ENCODE results near the gene ADAMTS8.

ADAMTS8 gene, protein sequence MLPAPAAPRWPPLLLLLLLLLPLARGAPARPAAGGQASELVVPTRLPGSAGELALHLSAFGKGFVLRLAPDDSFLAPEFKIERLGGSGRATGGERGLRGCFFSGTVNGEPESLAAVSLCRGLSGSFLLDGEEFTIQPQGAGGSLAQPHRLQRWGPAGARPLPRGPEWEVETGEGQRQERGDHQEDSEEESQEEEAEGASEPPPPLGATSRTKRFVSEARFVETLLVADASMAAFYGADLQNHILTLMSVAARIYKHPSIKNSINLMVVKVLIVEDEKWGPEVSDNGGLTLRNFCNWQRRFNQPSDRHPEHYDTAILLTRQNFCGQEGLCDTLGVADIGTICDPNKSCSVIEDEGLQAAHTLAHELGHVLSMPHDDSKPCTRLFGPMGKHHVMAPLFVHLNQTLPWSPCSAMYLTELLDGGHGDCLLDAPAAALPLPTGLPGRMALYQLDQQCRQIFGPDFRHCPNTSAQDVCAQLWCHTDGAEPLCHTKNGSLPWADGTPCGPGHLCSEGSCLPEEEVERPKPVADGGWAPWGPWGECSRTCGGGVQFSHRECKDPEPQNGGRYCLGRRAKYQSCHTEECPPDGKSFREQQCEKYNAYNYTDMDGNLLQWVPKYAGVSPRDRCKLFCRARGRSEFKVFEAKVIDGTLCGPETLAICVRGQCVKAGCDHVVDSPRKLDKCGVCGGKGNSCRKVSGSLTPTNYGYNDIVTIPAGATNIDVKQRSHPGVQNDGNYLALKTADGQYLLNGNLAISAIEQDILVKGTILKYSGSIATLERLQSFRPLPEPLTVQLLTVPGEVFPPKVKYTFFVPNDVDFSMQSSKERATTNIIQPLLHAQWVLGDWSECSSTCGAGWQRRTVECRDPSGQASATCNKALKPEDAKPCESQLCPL

DNA sequence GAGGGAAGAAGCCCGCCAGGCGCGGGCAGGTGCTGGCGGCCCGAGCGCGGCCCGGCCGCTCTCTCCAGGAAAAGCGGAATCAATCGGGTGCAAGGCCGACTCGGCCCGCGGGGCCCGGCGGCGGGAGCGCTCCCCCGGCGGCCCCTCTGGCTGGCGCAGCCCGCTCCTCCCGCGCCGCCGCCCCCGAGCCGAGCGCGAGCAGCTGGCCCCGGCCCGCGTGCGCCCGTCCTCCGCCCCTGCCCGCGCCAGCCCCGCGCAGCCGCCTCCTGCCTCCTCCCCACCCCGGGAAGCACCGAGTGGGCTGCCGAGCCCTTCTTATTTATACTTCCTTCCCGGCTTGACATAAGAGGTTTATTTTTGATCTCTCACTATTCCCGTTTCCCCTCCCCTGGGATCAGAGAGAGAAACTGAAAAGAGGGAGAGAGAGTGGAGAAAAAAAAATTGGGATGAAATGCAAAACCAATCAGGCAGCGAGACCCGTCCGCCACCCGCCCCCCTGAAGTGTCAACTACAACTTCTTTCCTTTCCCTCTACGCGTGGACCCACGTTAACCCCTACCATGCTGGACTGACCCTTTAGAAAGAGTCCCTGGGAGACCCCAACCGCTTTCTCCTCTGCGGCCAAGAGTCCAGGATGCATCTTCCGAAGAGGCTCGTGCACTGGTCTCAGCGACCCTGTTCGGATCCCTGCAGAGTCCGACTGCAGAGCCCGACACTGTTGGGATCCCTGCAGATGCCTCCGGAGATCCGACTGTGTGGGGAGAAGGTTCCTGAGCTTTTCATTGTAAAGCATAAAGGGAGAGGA lies at the start of gene ADAMTS8:
Gene ADAMTS8, minus strand, starts transcription at position 294 of the 804 bp plus-strand sequence. CDS start 323 bp downstream, outside the sequence.
- DNase-seq = no peak

DNA sequence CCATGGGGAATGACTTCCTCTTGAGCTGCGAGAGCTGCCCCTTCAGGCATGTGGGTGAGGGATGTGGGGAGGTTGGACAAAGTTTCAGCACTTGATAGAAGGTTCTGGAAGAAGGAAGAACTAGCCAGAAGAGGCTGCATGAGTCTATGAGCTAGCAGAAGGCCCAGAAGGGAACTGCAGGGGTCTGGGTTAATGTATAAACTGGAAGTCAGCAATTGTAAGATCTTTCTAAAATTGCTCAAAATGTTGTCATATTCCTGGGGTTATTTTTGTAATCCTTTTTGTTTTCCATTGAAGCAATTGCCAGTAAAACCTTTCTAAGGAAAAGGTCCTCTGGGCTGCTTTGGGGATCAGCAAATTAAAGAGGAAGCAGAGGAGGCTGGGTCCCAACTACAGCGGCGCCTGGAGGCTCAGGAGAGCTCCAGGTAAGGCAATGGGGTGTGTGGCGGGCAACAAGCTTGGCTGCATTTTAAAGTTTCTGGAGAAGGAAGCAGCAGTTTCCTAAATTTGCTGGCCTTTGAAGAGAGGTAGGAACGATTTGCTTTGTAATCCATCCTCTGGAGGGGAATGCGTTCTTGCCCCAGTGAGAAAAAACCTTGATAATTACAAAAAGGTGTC lies 49.3 kb upstream of the ADAMTS8 start:
- DNase-seq = no peak

DNA sequence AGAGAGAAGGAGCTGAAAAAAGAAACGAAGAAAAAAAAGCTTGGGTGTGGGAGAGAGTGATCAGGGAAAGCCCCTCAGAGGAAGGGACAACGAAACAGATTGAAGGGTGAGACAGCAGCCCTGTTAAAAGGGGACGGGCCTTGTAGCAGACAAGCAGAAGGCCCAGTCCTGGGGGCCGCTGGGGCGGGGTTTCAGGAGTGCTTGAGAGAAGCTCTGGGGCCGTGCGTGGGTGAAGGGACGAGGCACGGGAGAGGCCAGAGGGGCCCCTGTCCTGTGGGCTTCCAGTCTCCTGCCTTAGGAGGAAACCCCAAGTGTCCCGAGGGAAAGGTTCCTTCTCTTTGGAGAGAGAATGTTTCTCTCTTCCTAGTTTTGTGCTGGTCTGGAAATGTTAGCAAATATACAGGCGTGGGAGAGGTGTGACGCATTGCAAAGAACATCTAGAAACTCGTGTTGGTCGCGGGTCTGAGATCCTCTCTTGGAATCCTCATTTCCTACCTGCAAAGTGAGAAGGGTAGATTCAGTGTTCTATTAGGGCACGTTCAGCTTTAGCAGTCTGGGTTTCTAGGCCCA lies 48.6 kb upstream of the ADAMTS8 start:
- no peak for DNase-seq

DNA sequence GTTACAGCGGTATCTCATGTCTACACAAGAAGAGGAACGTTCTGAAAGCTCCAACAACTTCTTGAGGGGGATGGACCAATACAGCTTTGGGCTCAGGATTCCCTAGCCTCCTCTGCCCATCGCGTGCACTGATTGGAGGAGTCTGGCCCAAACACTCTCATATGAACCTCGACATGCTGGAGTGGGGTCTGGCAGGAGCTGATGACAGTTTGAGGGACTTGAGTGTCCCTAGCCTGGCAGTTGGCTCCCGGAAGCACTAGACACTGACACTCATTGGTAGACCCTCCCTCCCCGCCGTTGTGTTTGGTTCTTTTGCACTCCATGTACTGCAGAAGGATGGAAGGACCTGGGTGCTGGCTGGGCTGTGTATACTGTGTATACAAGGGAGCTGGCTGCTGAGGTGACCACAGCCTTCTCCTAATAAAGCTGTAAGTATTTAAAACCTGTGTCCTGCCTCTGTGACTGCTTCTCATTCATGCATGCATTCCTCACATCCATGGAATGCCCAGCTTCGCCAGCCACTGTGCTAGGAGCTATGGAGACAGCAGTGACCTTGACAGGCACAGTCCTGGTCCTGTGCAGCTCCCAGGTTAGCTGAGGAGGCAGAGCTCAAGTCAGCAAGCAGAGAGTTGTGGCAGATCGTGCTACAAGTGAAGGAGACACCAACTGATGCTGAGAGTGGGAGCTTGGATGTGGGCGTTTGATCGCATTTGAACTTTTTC lies 48.0 kb upstream of the ADAMTS8 start:
- no peak for DNase-seq

DNA sequence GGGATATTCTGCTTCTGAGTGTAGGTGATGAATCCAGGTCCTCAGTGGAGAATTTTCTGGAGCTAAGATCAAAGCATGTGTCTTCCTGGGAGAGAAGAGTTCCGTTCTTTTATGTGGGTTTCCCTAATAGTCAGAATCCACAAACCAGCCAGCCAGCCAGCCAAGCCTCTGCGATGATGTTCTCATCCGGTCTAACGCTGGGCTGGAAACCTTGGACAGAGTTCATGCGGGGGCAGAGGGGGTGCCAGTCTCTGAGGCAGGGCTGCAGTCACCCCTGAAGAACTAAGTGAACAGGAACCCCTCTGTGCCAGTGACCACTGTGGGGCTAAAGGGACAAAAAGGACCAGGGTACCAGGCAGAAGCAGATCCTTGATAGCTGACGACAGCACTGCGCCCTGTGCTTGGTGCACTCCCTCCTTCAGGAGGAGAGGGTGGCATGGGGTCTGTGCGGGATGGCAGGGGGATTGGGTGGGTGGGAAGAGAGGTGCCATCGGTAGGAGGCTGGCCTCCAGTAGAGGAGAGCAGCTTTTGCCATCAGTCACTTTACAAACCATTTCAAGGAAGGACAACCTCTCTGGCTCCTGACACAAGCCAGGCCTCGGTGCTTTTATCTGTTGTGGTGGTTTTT lies 47.1 kb upstream of the ADAMTS8 start:
- no peak for DNase-seq

DNA sequence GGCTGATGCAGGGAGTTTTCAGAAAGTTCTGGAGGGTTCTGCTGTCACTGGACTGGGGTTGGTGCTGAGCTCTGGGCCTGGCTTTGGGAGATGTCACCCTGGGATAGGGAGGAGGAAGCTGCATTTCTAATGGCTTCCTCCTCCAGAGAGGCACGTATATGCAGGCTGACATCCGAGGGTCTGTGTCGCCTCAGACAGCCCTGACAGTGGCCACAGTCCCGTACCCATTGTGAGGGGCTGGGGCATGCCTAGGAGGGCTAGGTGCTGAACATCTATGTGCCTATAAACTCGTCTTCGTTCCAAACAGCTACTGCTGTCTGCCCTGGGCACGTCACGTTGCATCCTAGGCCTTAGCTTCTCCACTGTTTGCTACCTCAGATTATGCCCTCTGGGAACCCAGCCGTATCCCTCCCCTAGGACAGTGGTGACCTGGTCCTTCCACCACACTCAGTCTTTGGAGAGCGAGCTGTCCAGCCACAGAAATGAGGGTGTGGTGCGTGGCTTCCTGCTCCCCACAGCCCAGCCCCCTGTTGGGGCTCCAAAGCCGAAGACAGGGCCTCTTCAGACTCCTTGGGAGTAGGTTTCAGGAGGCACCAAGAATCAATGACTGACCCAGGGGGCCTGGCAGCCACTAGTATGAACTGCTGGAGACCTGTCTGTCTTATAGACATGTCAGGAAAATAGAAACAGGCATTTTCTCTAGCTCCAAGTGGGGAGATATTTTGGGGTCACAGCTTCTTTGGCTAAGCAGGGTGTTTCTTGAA lies 46.4 kb upstream of the ADAMTS8 start:
- DNase-seq = no peak

DNA sequence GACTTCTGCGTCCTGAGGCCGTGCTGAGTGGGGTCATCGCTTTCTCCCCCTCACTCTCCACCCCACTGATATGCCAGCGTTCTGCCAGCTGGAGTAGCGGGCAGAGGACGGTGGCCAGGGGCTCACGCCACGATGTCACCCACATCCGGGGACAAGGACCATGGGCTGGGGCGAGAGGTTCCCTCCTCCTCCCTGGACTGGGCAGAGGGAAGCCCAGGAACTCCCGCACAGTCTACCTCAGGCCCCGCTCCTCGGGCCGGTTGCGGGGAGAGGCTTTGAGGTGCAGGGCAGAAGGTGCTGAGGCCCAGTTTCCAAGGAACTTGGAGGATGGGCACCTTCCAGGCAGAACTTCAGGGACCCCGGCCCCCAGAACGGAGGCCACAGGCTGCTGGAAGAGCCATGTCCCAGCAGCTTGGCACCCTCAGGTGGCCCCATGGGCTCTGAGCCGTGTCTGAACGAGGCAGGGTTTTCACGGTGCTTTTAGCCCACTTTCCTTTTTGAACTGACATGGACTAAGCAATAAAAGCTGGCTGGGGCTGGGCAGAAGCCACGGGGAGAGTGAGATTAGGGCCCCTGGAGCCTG lies 45.5 kb upstream of the ADAMTS8 start:
- DNase-seq = no peak

DNA sequence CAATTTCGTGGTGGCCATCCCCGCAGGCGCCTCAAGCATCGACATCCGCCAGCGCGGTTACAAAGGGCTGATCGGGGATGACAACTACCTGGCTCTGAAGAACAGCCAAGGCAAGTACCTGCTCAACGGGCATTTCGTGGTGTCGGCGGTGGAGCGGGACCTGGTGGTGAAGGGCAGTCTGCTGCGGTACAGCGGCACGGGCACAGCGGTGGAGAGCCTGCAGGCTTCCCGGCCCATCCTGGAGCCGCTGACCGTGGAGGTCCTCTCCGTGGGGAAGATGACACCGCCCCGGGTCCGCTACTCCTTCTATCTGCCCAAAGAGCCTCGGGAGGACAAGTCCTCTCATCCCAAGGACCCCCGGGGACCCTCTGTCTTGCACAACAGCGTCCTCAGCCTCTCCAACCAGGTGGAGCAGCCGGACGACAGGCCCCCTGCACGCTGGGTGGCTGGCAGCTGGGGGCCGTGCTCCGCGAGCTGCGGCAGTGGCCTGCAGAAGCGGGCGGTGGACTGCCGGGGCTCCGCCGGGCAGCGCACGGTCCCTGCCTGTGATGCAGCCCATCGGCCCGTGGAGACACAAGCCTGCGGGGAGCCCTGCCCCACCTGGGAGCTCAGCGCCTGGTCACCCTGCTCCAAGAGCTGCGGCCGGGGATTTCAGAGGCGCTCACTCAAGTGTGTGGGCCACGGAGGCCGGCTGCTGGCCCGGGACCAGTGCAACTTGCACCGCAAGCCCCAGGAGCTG lies 44.8 kb upstream of the ADAMTS8 start:
- no peak for DNase-seq

DNA sequence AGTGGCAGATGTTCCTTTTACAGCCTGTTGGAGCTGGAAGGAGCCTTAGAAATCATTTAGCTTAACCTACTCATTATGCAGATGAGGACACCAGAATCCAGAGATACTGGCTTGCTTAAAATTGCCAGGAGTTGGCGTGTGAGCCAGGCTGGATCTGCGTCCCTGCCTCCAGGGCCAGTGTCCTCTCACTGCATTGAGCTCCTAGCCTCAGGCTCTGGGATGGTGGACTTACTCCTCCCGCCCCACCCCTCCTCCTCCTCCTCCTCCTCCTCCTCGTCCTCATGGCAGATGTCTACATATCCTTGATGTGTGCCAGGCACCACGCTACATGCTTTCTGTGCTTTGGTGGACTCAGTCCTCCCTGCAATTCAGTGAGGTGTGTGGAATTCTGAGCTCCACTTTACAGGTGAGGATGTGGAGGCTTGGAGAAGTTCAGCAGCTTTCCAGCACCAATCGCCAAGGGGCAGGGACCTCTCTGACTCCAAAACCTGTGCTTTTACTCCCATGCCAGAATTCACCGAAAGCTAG lies 44.1 kb upstream of the ADAMTS8 start:
- no peak for DNase-seq

DNA sequence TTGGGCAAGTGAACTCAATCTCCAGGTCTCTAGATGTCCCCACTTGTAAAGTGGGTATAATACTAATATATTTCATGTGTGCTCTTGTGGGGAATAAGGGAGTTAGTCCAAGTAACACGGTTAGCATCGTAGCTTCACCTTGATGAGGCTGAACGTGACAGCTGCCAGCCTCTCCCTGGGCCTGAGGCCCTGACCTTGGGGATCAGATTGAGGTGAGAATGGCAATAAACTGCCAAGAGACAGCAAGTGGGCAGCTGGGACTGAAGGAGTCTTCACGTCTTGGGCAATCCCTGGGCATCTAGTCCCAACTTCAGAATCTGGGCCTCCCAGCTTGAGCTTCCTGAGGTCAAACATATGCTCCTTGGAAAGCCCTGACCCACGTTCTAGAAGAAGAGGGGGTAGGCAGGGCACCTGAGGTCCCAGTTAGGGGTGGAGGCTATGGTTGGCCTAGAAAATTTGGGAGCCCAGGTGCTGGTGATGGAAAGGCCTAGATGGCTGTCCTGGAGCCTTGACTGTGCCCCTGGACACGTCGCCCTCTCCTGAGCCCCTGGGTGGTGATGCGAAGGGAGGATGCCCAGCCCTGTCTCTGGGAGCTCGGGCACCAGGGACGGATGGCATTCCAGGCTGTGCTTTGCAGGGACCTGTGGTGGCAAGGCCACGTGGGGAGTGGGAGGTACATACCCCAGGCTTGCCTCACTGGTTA lies 43.5 kb upstream of the ADAMTS8 start:
- no peak for DNase-seq

DNA sequence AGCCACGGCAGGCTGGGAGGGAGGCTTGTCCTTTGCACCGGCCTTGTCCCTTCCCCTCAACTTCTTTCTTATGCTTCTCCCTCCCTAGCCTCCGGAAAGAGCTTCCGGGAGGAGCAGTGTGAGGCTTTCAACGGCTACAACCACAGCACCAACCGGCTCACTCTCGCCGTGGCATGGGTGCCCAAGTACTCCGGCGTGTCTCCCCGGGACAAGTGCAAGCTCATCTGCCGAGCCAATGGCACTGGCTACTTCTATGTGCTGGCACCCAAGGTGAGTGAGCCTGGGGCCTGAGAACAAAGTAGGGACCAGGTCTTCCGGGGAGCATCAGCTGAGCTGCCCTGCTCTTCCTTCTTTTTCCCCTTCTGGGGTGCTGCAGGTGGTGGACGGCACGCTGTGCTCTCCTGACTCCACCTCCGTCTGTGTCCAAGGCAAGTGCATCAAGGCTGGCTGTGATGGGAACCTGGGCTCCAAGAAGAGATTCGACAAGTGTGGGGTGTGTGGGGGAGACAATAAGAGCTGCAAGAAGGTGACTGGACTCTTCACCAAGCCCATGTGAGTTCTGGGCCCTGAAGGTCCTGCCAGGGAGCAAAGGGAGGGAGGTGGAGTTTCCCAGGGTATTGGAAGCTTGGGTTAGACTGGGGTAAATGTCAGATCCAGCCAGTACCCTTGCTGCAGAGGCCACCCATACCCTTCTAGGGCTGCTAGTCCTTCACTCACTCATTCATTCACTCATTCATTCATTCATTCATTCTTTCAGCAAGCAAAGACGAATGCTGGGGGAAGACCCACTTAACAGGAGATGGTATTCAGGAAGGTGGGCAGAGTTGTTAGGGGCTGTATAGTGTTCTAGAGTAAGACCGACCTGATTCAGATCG lies 42.7 kb upstream of the ADAMTS8 start:
- no peak for DNase-seq

DNA sequence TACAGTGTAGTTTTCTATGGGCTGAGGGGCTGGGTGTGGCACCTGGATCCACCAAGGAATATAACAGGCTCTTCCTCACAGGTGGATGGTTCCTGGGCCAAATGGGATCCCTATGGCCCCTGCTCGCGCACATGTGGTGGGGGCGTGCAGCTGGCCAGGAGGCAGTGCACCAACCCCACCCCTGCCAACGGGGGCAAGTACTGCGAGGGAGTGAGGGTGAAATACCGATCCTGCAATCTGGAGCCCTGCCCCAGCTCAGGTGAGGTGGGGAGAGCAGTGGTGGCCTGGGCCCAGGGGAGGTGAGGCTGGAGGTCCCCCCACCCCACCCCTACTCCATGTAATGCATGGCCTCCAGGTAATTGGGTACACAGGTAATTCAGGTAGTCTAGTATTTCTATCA lies 40.8 kb upstream of the ADAMTS8 start:
- no peak for DNase-seq

DNA sequence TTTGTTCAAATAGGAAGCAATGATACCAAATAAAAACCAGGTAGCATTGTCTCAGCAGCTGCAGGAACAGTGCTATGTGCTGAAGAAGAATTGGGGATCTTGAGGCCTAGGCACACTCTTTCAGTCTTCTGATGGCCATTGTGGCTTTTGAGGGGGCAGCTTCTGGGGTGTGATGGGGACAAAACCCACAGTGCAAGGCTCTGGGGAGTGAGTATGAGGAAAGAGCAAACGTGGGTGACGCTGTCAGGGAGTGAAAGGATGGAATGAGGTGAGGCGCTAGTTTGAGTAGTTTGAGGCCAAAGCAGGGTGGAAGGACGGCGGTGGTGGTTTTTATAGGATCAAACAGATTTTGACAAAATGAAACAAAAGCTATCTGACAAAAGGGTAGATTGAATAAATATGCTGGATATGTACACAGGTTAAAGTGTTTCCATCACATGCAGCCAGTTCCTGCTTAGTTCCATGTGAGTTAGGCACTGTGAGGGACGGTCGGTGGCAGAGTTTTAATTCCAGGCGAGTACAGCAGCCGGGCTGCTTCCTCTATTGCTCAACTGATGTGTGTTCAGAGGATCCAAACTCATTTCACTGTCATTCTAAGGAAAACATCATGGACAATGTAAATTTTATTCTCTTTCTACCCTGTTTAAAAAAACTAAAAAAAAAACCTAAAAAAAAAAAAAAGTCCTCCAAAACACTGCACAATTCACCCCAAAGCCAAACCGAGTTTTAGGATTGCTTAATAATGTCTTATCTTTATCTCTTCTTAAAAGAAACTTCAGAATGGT lies 38.9 kb upstream of the ADAMTS8 start:
- no peak for DNase-seq

DNA sequence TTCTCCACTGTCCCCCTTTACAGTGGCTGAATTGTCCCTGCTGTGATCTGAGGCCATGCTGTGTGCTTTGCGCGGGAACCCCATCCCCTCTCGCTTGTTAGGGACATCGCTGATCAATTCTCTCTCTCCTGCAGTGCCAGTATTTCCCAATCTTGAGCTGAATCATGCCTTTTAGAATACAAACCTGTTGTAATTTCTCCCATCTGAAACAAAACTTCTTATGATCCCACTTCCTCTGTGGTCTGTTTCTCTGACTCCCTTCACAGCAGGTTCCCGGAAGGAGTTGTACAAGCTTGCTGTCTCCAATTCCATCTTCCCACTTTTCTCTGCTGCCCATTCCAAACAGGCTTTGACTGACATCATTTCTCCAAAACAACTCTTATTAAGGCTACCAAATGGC lies 36.9 kb upstream of the ADAMTS8 start:
- DNase-seq = no peak

DNA sequence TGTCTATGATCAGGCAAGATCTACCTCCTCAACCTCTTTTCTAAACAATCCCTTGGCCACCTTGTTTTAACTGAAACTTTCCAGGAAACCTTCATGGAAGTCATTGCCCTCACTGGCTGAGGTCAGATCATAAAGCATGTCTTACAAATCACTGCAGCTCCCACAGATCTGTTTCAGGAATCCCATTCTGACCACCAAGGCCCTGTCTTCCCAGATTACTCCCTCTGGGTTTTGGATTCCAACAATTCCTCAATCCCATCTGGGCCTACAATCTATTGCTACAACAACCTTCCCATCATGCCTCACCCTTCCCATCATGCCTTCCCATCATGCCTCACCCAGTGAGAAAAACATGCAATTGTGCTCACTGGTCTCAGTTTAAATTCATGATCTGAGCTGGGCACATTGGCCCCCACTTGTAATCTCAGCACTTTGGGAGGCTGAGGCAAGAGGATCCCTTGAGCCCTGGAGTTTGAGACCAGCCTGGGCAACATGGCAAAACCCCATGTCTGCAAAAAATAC lies 35.9 kb upstream of the ADAMTS8 start:
- no peak for DNase-seq

DNA sequence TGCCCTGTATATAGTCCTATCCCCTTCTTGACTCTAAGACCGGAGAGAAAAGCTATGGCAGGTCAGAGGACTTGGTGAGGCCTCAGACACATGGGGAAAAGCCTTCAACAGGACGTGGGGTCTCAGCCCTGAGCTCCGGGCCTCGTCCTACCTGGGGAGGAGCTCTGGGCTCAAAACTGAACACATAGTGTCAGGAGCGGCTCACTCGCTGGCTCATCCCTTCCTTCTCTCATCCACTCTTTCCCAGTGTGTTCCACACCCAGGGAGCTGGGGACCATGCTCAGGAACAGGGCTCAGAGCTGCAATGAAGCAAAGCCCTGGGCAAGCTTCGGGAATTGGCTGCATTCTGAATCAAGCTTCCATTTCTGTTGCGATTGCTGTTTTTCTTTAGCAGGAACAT lies 34.5 kb upstream of the ADAMTS8 start:
- no peak for DNase-seq
